H1 (cell line): ENCODE data around the gene SCN8A. TPM values are rescaled to one million over a fixed set of nuclear protein-coding genes. Genes with fewer than 3 reads are reported as not detected.

Experiments used
- CHD7 ChIP-seq: fragments of 300-600 bp; sonication (generic); IDR thresholded peaks from 2 replicates; pipeline ENCODE4 v1.7.1; 2012; ENCODE audit warnings: low read length, moderate library complexity, mild to moderate bottlenecking, inconsistent platforms; ENCODE audit not compliant: insufficient replicate concordance
- CREB1 ChIP-seq: IDR thresholded peaks from 2 replicates; pipeline ENCODE4 v1.6.1; 2012; ENCODE audit warnings: inconsistent platforms
- HDAC6 ChIP-seq: IDR thresholded peaks from one replicate; pipeline ENCODE4 v1.7.1; 2012; ENCODE audit warnings: low read depth, mild to moderate bottlenecking, inconsistent platforms, low read length, moderate library complexity
- POLR2A ChIP-seq, 2 experiments: IDR thresholded peaks; 1 replicate in 1 of 2; 2 replicates in 1 of 2; pipeline ENCODE4 v1.6.1; 2011; ENCODE audit warnings: low read depth in 2 of 2, low read length in 2 of 2, mild to moderate bottlenecking in 2 of 2; ENCODE audit errors: control extremely low read depth in 1 of 2
- SIN3A ChIP-seq, 2 experiments: IDR thresholded peaks in 1 of 2; conservative IDR thresholded peaks in 1 of 2; 2 replicates each; pipeline ENCODE4 v1.6.1; 2011 to 2012; ENCODE audit warnings: low read length in 2 of 2, improper control_type of control experiment in 1 of 2, low read depth in 1 of 2, mild to moderate bottlenecking in 1 of 2
- TBP ChIP-seq: IDR thresholded peaks from 2 replicates; pipeline ENCODE4 v1.6.1; 2011; ENCODE audit warnings: low read depth, low read length, improper control_type of control experiment
- polyA plus RNA-seq, 7 experiments: library from polyadenylated mRNA; depleted of rRNA in 3 of 7; stranded (reverse) in 5 of 7; unstranded in 2 of 7; fragments of >200 nt in 5 of 7; fragments of 200-250 nt in 2 of 7; gene quantifications; 1 replicate in 5 of 7; 2 replicates in 1 of 7; 4 replicates in 1 of 7; pipeline versions ENCODE4 v1.2.1 to v1.2.3, GENCODE V29; 2011 to 2013; ENCODE audit warnings: missing spikeins in 2 of 7, mixed read lengths in 2 of 7
- total RNA-seq: library from RNA; stranded (reverse); fragmentation: NEBNext Ultra II Directional; extraction: Animal tissue kit (Norgen Biotek cat#: 25700); gene quantifications from 2 replicates; pipeline ENCODE4 v1.2.1, GENCODE V29; 2021

Gene SCN8A
- total and polyA plus RNA-seq, 2 of the 8 experiments (the other 6 are each of a cell fraction or from before 2014, with no cell fraction given), result 6.3 to 10.7 TPM

DNA sequence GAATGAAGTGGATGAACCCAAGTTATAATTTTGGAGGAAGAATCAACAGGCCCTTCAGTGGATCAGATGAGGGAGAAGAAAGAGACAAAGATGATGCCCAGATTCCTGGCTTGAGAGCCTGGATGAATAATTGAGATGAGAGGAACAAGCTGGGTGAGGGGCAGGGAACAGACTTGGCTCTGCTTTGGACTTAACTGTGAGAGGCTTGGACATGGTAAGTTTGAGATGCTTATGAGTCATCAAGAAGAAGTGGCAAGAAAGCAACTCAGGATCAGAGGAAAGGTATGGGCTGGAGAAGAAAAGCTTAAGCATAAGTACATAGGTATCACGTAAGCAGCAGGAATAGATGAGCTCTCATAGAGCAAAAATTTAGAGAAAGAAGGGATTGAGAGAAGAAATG, 202.2 kb downstream of the SCN8A start (continued):
- TF ChIP-seq CHD7 (no peak), SIN3A (conservative IDR thresholded peaks at IDR 0.05 in 1 of 2, IDR thresholded peaks at IDR 0.05 in 1 of 2; ENCODE audit: low read depth in 1 of 2, low read length in 2 of 2) (no peak), CREB1 (no peak), HDAC6 (no peak), POLR2A (IDR thresholded peaks at IDR 0.05; ENCODE audit: control extremely low read depth in 1 of 2, low read depth in 2 of 2, low read length in 2 of 2) (no peak), TBP (no peak)
